Caco-2 (cell line): ENCODE results near the gene ARSK. TPM values are rescaled to one million over a fixed set of nuclear protein-coding genes. Genes with fewer than 3 reads are reported as not detected.

Experiments
- BruUV-seq: library from RNA; stranded (reverse); fragments of 400-500 nt; replicated peaks from 2 replicates; lab custom pipeline; 2021; lab: Mats Ljungman, UMichigan
- CTCF ChIA-PET: fragments of 300-600 bp; sonication (Branson Sonifier 250); formaldehyde crosslinking; loops from one replicate; lab custom pipeline; 2022; ENCODE audit warnings: antibody characterized with exemption; lab: Charles Lee
- POLR2A ChIA-PET: fragments of 300-600 bp; sonication (Branson Sonifier 250); formaldehyde crosslinking; loops from one replicate; lab custom pipeline; 2022; ENCODE audit warnings: antibody characterized with exemption; lab: Charles Lee
- DNase-seq, 2 experiments: peaks; one replicate each; pipeline versions ENCODE4 v3.0.0 to v3.0.0-alpha.2; 2020 to 2022
- H3K27me3 ChIP-seq: replicated peaks from 2 replicates; pipeline ENCODE4 v1.6.0; 2011; ENCODE audit warnings: low read length; ENCODE audit not compliant: control insufficient read depth, insufficient read depth
- H3K36me3 ChIP-seq: 2 replicates; pipeline ENCODE4 v1.5.1; 2011; ENCODE audit warnings: low read length; ENCODE audit not compliant: control insufficient read depth, insufficient read depth
- H3K4me1 ChIP-seq: fragments of 250-450 bp; sonication (Bioruptor Pico); 2 replicates; pipeline ENCODE4 v1.5.1; 2020; ENCODE audit warnings: mild to moderate bottlenecking
- H3K4me3 ChIP-seq: 2 replicates; pipeline ENCODE4 v1.5.1; 2011; ENCODE audit warnings: low read depth, mild to moderate bottlenecking, control low read depth, low read length
- H3K9me3 ChIP-seq: fragments of 250-450 bp; sonication (Bioruptor Pico); 2 replicates; pipeline ENCODE4 v1.5.1; 2020; ENCODE audit warnings: mild to moderate bottlenecking, moderate library complexity
- H3K27ac Mint-ChIP-seq: one replicate; pipeline ENCODE4 v1.8.0; 2022; ENCODE audit warnings: mixed read lengths; ENCODE audit not compliant: unreplicated experiment
- H3K27me3 Mint-ChIP-seq: one replicate; pipeline ENCODE4 v1.8.0; 2022; ENCODE audit warnings: mixed read lengths; ENCODE audit not compliant: insufficient read depth, unreplicated experiment
- H3K36me3 Mint-ChIP-seq: one replicate; pipeline ENCODE4 v1.8.0; 2022; ENCODE audit warnings: mild to moderate bottlenecking, mixed read lengths; ENCODE audit not compliant: insufficient read depth, unreplicated experiment
- H3K4me1 Mint-ChIP-seq: one replicate; pipeline ENCODE4 v1.8.0; 2022; ENCODE audit warnings: low read depth, mixed read lengths; ENCODE audit not compliant: unreplicated experiment
- H3K4me3 Mint-ChIP-seq: one replicate; pipeline ENCODE4 v1.8.0; 2022; ENCODE audit warnings: mild to moderate bottlenecking, moderate library complexity, mixed read lengths; ENCODE audit not compliant: unreplicated experiment
- H3K9me3 Mint-ChIP-seq: one replicate; pipeline ENCODE4 v1.8.0; 2022; ENCODE audit warnings: mixed read lengths; ENCODE audit not compliant: unreplicated experiment
- CTCF ChIP-seq, 2 experiments: fragments of 200-600 bp in 1 of 2; IDR thresholded peaks; 1 replicate in 1 of 2; 2 replicates in 1 of 2; pipeline versions ENCODE4 v1.5.1 to v1.8.0; 2011 to 2022; ENCODE audit warnings: antibody characterized with exemption in 1 of 2, control low read depth in 1 of 2, inconsistent platforms in 1 of 2, low read depth in 1 of 2, low read length in 1 of 2, mild to moderate bottlenecking in 1 of 2, moderate library complexity in 1 of 2; ENCODE audit not compliant: insufficient read depth in 1 of 2, severe bottlenecking in 1 of 2, unreplicated experiment in 1 of 2
- intact Hi-C: fragments of 100-400 bp; cut with micrococcal nuclease; formaldehyde crosslinking; loops from one replicate; pipeline ENCODE4 v1.10.0; 2022; ENCODE audit not compliant: unreplicated experiment
- total RNA-seq: library from RNA; stranded (reverse); gene quantifications from 2 replicates; pipeline ENCODE4 v1.2.3, GENCODE V29; 2022

The ARSK gene
- total RNA-seq, 1 experiment from 2014 or later = 5.0 TPM

GRCh38 chr5:95624368-95624767, 69.5 kb downstream of the ARSK start:
- intact Hi-C loops = no loop called here
- no peaks in the 10 kb centered on the region for H3K9me3 ChIP-seq
- no peak for TF ChIP-seq CTCF (IDR thresholded peaks at IDR 0.05; ENCODE audit: insufficient read depth in 1 of 2, low read depth in 1 of 2, low read length in 1 of 2, severe bottlenecking in 1 of 2, unreplicated experiment in 1 of 2)
- no peak for DNase-seq
- peaks cover 3% of the 10 kb centered on the region for H3K9me3 Mint-ChIP-seq
- POLR2A ChIA-PET = no interaction called here
- H3K4me1 ChIP-seq = no peaks in the 10 kb centered on the region
- CTCF ChIA-PET = no interaction called here
- no peaks in the 10 kb centered on the region for H3K27me3 ChIP-seq
- peaks cover 9% of the 10 kb centered on the region for H3K27me3 Mint-ChIP-seq
- H3K36me3 Mint-ChIP-seq = no peaks in the 10 kb centered on the region
- no peaks in the 10 kb centered on the region for H3K4me1 Mint-ChIP-seq
- no peak overlapping the region for H3K4me3 Mint-ChIP-seq
- BruUV-seq = no TSS peak
- H3K4me3 ChIP-seq = no peak overlapping the region
- no peak overlapping the region for H3K27ac Mint-ChIP-seq
- no peaks in the 10 kb centered on the region for H3K36me3 ChIP-seq

GRCh38 chr5:95626701-95627100, 71.8 kb downstream of the ARSK start:
- H3K4me3 Mint-ChIP-seq = no peak overlapping the region
- peaks cover 6% of the 10 kb centered on the region for H3K9me3 Mint-ChIP-seq
- intact Hi-C loops = no loop called here
- peaks cover 3% of the 10 kb centered on the region for H3K4me1 Mint-ChIP-seq
- BruUV-seq = no TSS peak
- no peak for DNase-seq
- Histone ChIP-seq H3K27me3 (no peaks in the 10 kb centered on the region), H3K4me1 (no peaks in the 10 kb centered on the region), H3K9me3 (no peaks in the 10 kb centered on the region), H3K36me3 (no peaks in the 10 kb centered on the region), H3K4me3 (no peak overlapping the region)
- peaks cover 7% of the 10 kb centered on the region for H3K27me3 Mint-ChIP-seq
- no peak overlapping the region for H3K27ac Mint-ChIP-seq
- H3K36me3 Mint-ChIP-seq = no peaks in the 10 kb centered on the region
- ChIA-PET CTCF (no interaction called here), POLR2A (no interaction called here)
- no peak for TF ChIP-seq CTCF (IDR thresholded peaks at IDR 0.05; ENCODE audit: insufficient read depth in 1 of 2, low read depth in 1 of 2, low read length in 1 of 2, severe bottlenecking in 1 of 2, unreplicated experiment in 1 of 2)

GRCh38 chr5:95627971-95628810, 73.3 kb downstream of the ARSK start:
- peaks cover 11% of the 10 kb centered on the region for H3K4me1 Mint-ChIP-seq
- no peaks in the 10 kb centered on the region for H3K36me3 ChIP-seq
- ChIA-PET POLR2A (no interaction called here), CTCF (no interaction called here)
- H3K4me3 Mint-ChIP-seq = no peak overlapping the region
- no peaks in the 10 kb centered on the region for H3K9me3 ChIP-seq
- H3K27me3 ChIP-seq = no peaks in the 10 kb centered on the region
- peaks cover 2% of the 10 kb centered on the region for H3K27me3 Mint-ChIP-seq
- H3K4me1 ChIP-seq = peaks cover 4% of the 10 kb centered on the region; the same call in 1 of the 2 replicates
- no peak overlapping the region for H3K27ac Mint-ChIP-seq
- no peak overlapping the region for H3K4me3 ChIP-seq
- intact Hi-C loops = no loop called here
- no peak for DNase-seq
- peaks cover 6% of the 10 kb centered on the region for H3K9me3 Mint-ChIP-seq
- no peak for TF ChIP-seq CTCF (IDR thresholded peaks at IDR 0.05; ENCODE audit: insufficient read depth in 1 of 2, low read depth in 1 of 2, low read length in 1 of 2, severe bottlenecking in 1 of 2, unreplicated experiment in 1 of 2)
- H3K36me3 Mint-ChIP-seq = no peaks in the 10 kb centered on the region
- BruUV-seq = no TSS peak
